Fibroblast of lung (primary cell): Measurements from ENCODE around the gene ERICH6. TPM values are rescaled to one million over a fixed set of nuclear protein-coding genes. Genes with fewer than 3 reads are reported as not detected.

Experiments used
- DNase-seq, 2 donors: peaks; one replicate each; pipeline versions ENCODE4 v3.0.0 to v3.0.0-alpha.2; 2010; ENCODE audit warnings: low read depth in 2 of 2
- H2AFZ ChIP-seq: 2 replicates; pipeline ENCODE4 v1.5.1; 2012; ENCODE audit warnings: low read length, control low read depth, inconsistent platforms
- H3K27ac ChIP-seq: 2 replicates; pipeline ENCODE4 v1.5.1; 2011; ENCODE audit warnings: low read length, control low read depth; ENCODE audit not compliant: insufficient read depth
- H3K27me3 ChIP-seq: 2 replicates; pipeline ENCODE4 v1.5.1; 2011; ENCODE audit warnings: mild to moderate bottlenecking, low read length; ENCODE audit not compliant: control insufficient read depth, insufficient read depth
- H3K36me3 ChIP-seq: 2 replicates; pipeline ENCODE4 v1.5.1; 2011; ENCODE audit warnings: low read length; ENCODE audit not compliant: control insufficient read depth, insufficient read depth
- H3K4me1 ChIP-seq: 2 replicates; pipeline ENCODE4 v1.5.1; 2011; ENCODE audit warnings: low read length; ENCODE audit not compliant: control insufficient read depth, insufficient read depth; ENCODE audit errors: extremely low read depth
- H3K4me2 ChIP-seq: 2 replicates; pipeline ENCODE4 v1.5.1; 2011; ENCODE audit warnings: low read length, control low read depth; ENCODE audit not compliant: insufficient read depth; ENCODE audit errors: extremely low read depth
- H3K4me3 ChIP-seq, 4 experiments: fragments of 200-600 bp in 1 of 4; sonication (generic) in 1 of 4; replicated peaks in 1 of 4; 2 replicates each; pipeline ENCODE4 v1.5.1; 2011 to 2016; ENCODE audit warnings: low read length in 4 of 4, low read depth in 3 of 4, mild to moderate bottlenecking in 3 of 4, control low read depth in 2 of 4, inconsistent platforms in 1 of 4, mixed read lengths in 1 of 4; ENCODE audit not compliant: insufficient read depth in 1 of 4; ENCODE audit errors: control extremely low read depth in 1 of 4
- H3K79me2 ChIP-seq: 2 replicates; pipeline ENCODE4 v1.5.1; 2012; ENCODE audit warnings: mild to moderate bottlenecking, low read length, inconsistent platforms; ENCODE audit not compliant: control insufficient read depth, insufficient read depth
- H3K9ac ChIP-seq: 2 replicates; pipeline ENCODE4 v1.5.1; 2011; ENCODE audit warnings: mild to moderate bottlenecking, low read length, control low read depth; ENCODE audit not compliant: insufficient read depth
- H3K9me3 ChIP-seq: 2 replicates; pipeline ENCODE4 v1.5.1; 2012; ENCODE audit warnings: low read depth, low read length; ENCODE audit not compliant: control insufficient read depth, insufficient read depth
- H4K20me1 ChIP-seq: 2 replicates; pipeline ENCODE4 v1.5.1; 2011; ENCODE audit warnings: low read length; ENCODE audit not compliant: control insufficient read depth, insufficient read depth; ENCODE audit errors: extremely low read depth
- CTCF ChIP-seq, 2 donors: IDR thresholded peaks in 1 of 2; conservative IDR thresholded peaks in 1 of 2; 1 replicate in 1 of 2; 2 replicates in 1 of 2; pipeline ENCODE4 v1.5.1; 2011 to 2012; ENCODE audit warnings: low read length in 2 of 2, control low read depth in 1 of 2, inconsistent platforms in 1 of 2, low read depth in 1 of 2, mild to moderate bottlenecking in 1 of 2
- EZH2 ChIP-seq: IDR thresholded peaks from 2 replicates; pipeline ENCODE4 v1.5.1; 2012; ENCODE audit warnings: low read length, control low read depth, mild to moderate bottlenecking; ENCODE audit errors: missing control alignments
- polyA plus RNA-seq, 2 donors: library from polyadenylated mRNA; depleted of rRNA in 1 of 2; stranded (reverse) in 1 of 2; unstranded in 1 of 2; fragments of >200 nt; gene quantifications; 2 replicates each; pipeline ENCODE4 v1.2.1, GENCODE V29; 2011 to 2012; ENCODE audit warnings: missing spikeins in 1 of 2
- total RNA-seq: library from RNA; depleted of rRNA; stranded (reverse); fragments of >200 nt; gene quantifications from 2 replicates; pipeline ENCODE4 v1.2.1, GENCODE V29; 2014

The ERICH6 gene
- total and polyA plus RNA-seq, 2 donors (not counting 1 experiment from before 2014, with no cell fraction given): under 0.01 TPM; not detected in 1

GRCh38 chr3:150736903-150737832, 33.4 kb upstream of the ERICH6 start:
- no peak overlapping the region for H3K27ac ChIP-seq
- peaks cover 2% of the 10 kb centered on the region for H3K36me3 ChIP-seq
- H3K4me2 ChIP-seq: no peak overlapping the region
- peaks cover 5% of the 10 kb centered on the region for H3K79me2 ChIP-seq
- TF ChIP-seq CTCF (conservative IDR thresholded peaks at IDR 0.05 in 1 of 2, IDR thresholded peaks at IDR 0.05 in 1 of 2; ENCODE audit: low read depth in 1 of 2, low read length in 2 of 2): no peak
- TF ChIP-seq EZH2: no peak
- H3K4me3 ChIP-seq: no peak overlapping the region
- no peak overlapping the region for H3K9ac ChIP-seq
- no peaks in the 10 kb centered on the region for H3K9me3 ChIP-seq
- H3K27me3 ChIP-seq: no peaks in the 10 kb centered on the region
- no peaks in the 10 kb centered on the region for H4K20me1 ChIP-seq
- no peak overlapping the region for H2AFZ ChIP-seq
- H3K4me1 ChIP-seq: peaks cover 2% of the 10 kb centered on the region
- no peak for DNase-seq

GRCh38 chr3:150736316-150736719, 32.6 kb upstream of the ERICH6 start:
- no peak for TF ChIP-seq CTCF (conservative IDR thresholded peaks at IDR 0.05 in 1 of 2, IDR thresholded peaks at IDR 0.05 in 1 of 2; ENCODE audit: low read depth in 1 of 2, low read length in 2 of 2)
- no peak for TF ChIP-seq EZH2
- no peak for DNase-seq
- Histone ChIP-seq H2AFZ (no peak overlapping the region), H3K4me1 (peaks cover 2% of the 10 kb centered on the region), H3K4me3 (no peak overlapping the region), H4K20me1 (no peaks in the 10 kb centered on the region), H3K27me3 (no peaks in the 10 kb centered on the region), H3K27ac (no peak overlapping the region), H3K9me3 (no peaks in the 10 kb centered on the region), H3K9ac (no peak overlapping the region), H3K79me2 (peaks cover 3% of the 10 kb centered on the region), H3K4me2 (no peak overlapping the region), H3K36me3 (no peaks in the 10 kb centered on the region)

GRCh38 chr3:150734795-150735119, 31.0 kb upstream of the ERICH6 start:
- H3K4me3 ChIP-seq: no peak overlapping the region
- DNase-seq: no peak
- no peak overlapping the region for H3K4me2 ChIP-seq
- H3K4me1 ChIP-seq: peaks cover 2% of the 10 kb centered on the region
- H3K9ac ChIP-seq: no peak overlapping the region
- no peaks in the 10 kb centered on the region for H3K36me3 ChIP-seq
- no peaks in the 10 kb centered on the region for H3K27me3 ChIP-seq
- H3K9me3 ChIP-seq: no peaks in the 10 kb centered on the region
- H2AFZ ChIP-seq: no peak overlapping the region
- TF ChIP-seq EZH2 (no peak), CTCF (conservative IDR thresholded peaks at IDR 0.05 in 1 of 2, IDR thresholded peaks at IDR 0.05 in 1 of 2; ENCODE audit: low read depth in 1 of 2, low read length in 2 of 2) (no peak)
- H4K20me1 ChIP-seq: no peaks in the 10 kb centered on the region
- H3K27ac ChIP-seq: no peak overlapping the region
- no peaks in the 10 kb centered on the region for H3K79me2 ChIP-seq
